Karpas-422 (cell line): ENCODE measurements around the gene ASPHD2. TPM values are rescaled to one million over a fixed set of nuclear protein-coding genes. Genes with fewer than 3 reads are reported as not detected.

Experiments used
- DNase-seq: peaks from one replicate; pipeline ENCODE4 v3.0.0-alpha.2; 2015
- H2AFZ ChIP-seq: fragments of 200-600 bp; sonication (generic); 2 replicates; pipeline ENCODE4 v1.6.1; 2014; ENCODE audit warnings: antibody characterized with exemption, low read length, mixed read lengths
- H3K27ac ChIP-seq: fragments of 200-600 bp; sonication (generic); 2 replicates; pipeline ENCODE4 v1.5.1; 2014; ENCODE audit warnings: mild to moderate bottlenecking, low read length, moderate library complexity
- H3K27me3 ChIP-seq: fragments of 200-600 bp; sonication (generic); 2 replicates; pipeline ENCODE4 v1.6.1; 2014; ENCODE audit warnings: low read length, mixed read lengths
- H3K36me3 ChIP-seq: fragments of 200-600 bp; sonication (generic); 2 replicates; pipeline ENCODE4 v1.6.1; 2014; ENCODE audit warnings: low read length, mixed read lengths; ENCODE audit not compliant: insufficient read depth
- H3K4me1 ChIP-seq: fragments of 200-600 bp; sonication (generic); 2 replicates; pipeline ENCODE4 v1.6.1; 2014; ENCODE audit warnings: mild to moderate bottlenecking, low read length, mixed read lengths
- H3K4me2 ChIP-seq: fragments of 200-600 bp; sonication (generic); 2 replicates; pipeline ENCODE4 v1.6.1; 2014; ENCODE audit warnings: low read length, low read depth, mild to moderate bottlenecking; ENCODE audit not compliant: poor library complexity, severe bottlenecking
- H3K4me3 ChIP-seq: fragments of 200-600 bp; sonication (generic); 2 replicates; pipeline ENCODE4 v1.5.1; 2014; ENCODE audit warnings: mild to moderate bottlenecking, antibody characterized with exemption, low read length, mixed read lengths
- H3K79me2 ChIP-seq: fragments of 200-600 bp; sonication (generic); 2 replicates; pipeline ENCODE4 v1.6.1; 2014; ENCODE audit warnings: mild to moderate bottlenecking, low read length, mixed read lengths
- H3K9ac ChIP-seq: fragments of 200-600 bp; sonication (generic); 2 replicates; pipeline ENCODE4 v1.6.0; 2014; ENCODE audit warnings: low read length
- H3K9me2 ChIP-seq: fragments of 200-600 bp; sonication (generic), shearing (Covaris generic); replicated peaks from 2 replicates; pipeline ENCODE4 v1.6.0; 2014; ENCODE audit warnings: mild to moderate bottlenecking, low read length, moderate library complexity; ENCODE audit not compliant: insufficient read depth
- H3K9me3 ChIP-seq: fragments of 300-700, 200-600 bp; sonication (generic); 2 replicates; pipeline ENCODE4 v1.6.1; 2014; ENCODE audit warnings: low read length, mixed read lengths
- H4K20me1 ChIP-seq: fragments of 200-600 bp; sonication (generic); 2 replicates; pipeline ENCODE4 v1.6.1; 2014; ENCODE audit warnings: mild to moderate bottlenecking, antibody characterized with exemption, low read length, low read depth; ENCODE audit not compliant: insufficient read depth
- total RNA-seq: library from RNA; depleted of rRNA; stranded (reverse); fragments of >200 nt; shearing (Covaris generic); gene quantifications from 2 replicates; pipeline ENCODE4 v1.2.3, GENCODE V29; 2014; ENCODE audit warnings: low replicate concordance

ASPHD2 gene
- total RNA-seq, 1 experiment from 2014 or later: 33.3 TPM

- Histone ChIP-seq H2AFZ (no peak overlapping the region), H3K4me1 (no peaks in the 10 kb centered on the region), H3K9me2 (no peaks in the 10 kb centered on the region), H3K9me3 (no peaks in the 10 kb centered on the region), H3K27me3 (no peaks in the 10 kb centered on the region), H4K20me1 (no peaks in the 10 kb centered on the region), H3K9ac (no peak overlapping the region), H3K4me3 (no peak overlapping the region), H3K36me3 (peaks cover 20% of the 10 kb centered on the region), H3K4me2 (no peak overlapping the region), H3K27ac (no peak overlapping the region), H3K79me2 (no peaks in the 10 kb centered on the region)
- DNase-seq: no peak
These were observed 23.4 kb downstream of the ASPHD2 start for GRCh38 chr22:26452236-26453016.

GRCh38 chr22:26453216-26453615, 24.2 kb downstream of the ASPHD2 start:
- Histone ChIP-seq H3K27ac (no peak overlapping the region), H3K4me3 (no peak overlapping the region), H3K4me1 (no peaks in the 10 kb centered on the region), H3K9me2 (no peaks in the 10 kb centered on the region), H2AFZ (no peak overlapping the region), H3K27me3 (no peaks in the 10 kb centered on the region), H3K36me3 (peaks cover 20% of the 10 kb centered on the region), H3K9me3 (no peaks in the 10 kb centered on the region), H3K79me2 (no peaks in the 10 kb centered on the region; the same call in 1 of the 2 replicates), H4K20me1 (no peaks in the 10 kb centered on the region), H3K4me2 (no peak overlapping the region), H3K9ac (no peak overlapping the region)
- DNase-seq: no peak

- Histone ChIP-seq H3K4me2 (no peak overlapping the region), H3K9me2 (no peaks in the 10 kb centered on the region), H3K4me3 (no peak overlapping the region), H3K4me1 (no peaks in the 10 kb centered on the region), H3K9me3 (no peaks in the 10 kb centered on the region), H3K27me3 (no peaks in the 10 kb centered on the region), H3K27ac (no peak overlapping the region), H2AFZ (no peak overlapping the region), H3K79me2 (peaks cover 2% of the 10 kb centered on the region), H3K36me3 (peaks cover 20% of the 10 kb centered on the region), H4K20me1 (no peaks in the 10 kb centered on the region), H3K9ac (no peak overlapping the region)
- no peak for DNase-seq
These were observed 24.9 kb downstream of the ASPHD2 start for GRCh38 chr22:26453812-26454500.

GRCh38 chr22:26457661-26458272, 28.7 kb downstream of the ASPHD2 start:
- Histone ChIP-seq H3K27ac (no peak overlapping the region), H3K36me3 (peaks cover 34% of the 10 kb centered on the region), H3K4me2 (no peak overlapping the region), H3K27me3 (no peaks in the 10 kb centered on the region), H3K9me3 (no peaks in the 10 kb centered on the region), H2AFZ (no peak overlapping the region), H3K4me3 (no peak overlapping the region), H3K9me2 (no peaks in the 10 kb centered on the region), H3K9ac (no peak overlapping the region), H4K20me1 (no peaks in the 10 kb centered on the region), H3K79me2 (peaks cover 28% of the 10 kb centered on the region), H3K4me1 (0 out of 2 replicates have a peak, but pooled peaks cover 2% of the 10 kb centered on the region)
- no peak for DNase-seq

- no peak for DNase-seq
- H3K9ac ChIP-seq: no peak overlapping the region
- no peak overlapping the region for H3K4me3 ChIP-seq
- H3K79me2 ChIP-seq: peaks cover 28% of the 10 kb centered on the region
- H3K27me3 ChIP-seq: no peaks in the 10 kb centered on the region
- H3K36me3 ChIP-seq: peaks cover 28% of the 10 kb centered on the region
- no peak overlapping the region for H3K4me2 ChIP-seq
- H3K9me2 ChIP-seq: no peaks in the 10 kb centered on the region
- no peak overlapping the region for H2AFZ ChIP-seq
- H3K27ac ChIP-seq: no peak overlapping the region
- H3K4me1 ChIP-seq: 0 out of 2 replicates have a peak, but pooled peaks cover 7% of the 10 kb centered on the region
- no peaks in the 10 kb centered on the region for H3K9me3 ChIP-seq
- no peaks in the 10 kb centered on the region for H4K20me1 ChIP-seq
These were observed 31.1 kb downstream of the ASPHD2 start for GRCh38 chr22:26460202-26460601.

GRCh38 chr22:26461188-26461810, 32.2 kb downstream of the ASPHD2 start:
- DNase-seq: peak; percentile 67
- no peaks in the 10 kb centered on the region for H3K27me3 ChIP-seq
- no peaks in the 10 kb centered on the region for H3K9me2 ChIP-seq
- 0 out of 2 replicates have a peak, but pooled peaks cover 7% of the 10 kb centered on the region for H3K4me1 ChIP-seq
- H3K4me3 ChIP-seq: no peak overlapping the region
- H2AFZ ChIP-seq: no peak overlapping the region
- H3K4me2 ChIP-seq: no peak overlapping the region
- H3K36me3 ChIP-seq: peaks cover 26% of the 10 kb centered on the region; the same call in 1 of the 2 replicates
- H3K9ac ChIP-seq: no peak overlapping the region
- no peaks in the 10 kb centered on the region for H3K9me3 ChIP-seq
- H3K27ac ChIP-seq: no peak overlapping the region
- H4K20me1 ChIP-seq: no peaks in the 10 kb centered on the region
- peaks cover 28% of the 10 kb centered on the region for H3K79me2 ChIP-seq

DNA sequence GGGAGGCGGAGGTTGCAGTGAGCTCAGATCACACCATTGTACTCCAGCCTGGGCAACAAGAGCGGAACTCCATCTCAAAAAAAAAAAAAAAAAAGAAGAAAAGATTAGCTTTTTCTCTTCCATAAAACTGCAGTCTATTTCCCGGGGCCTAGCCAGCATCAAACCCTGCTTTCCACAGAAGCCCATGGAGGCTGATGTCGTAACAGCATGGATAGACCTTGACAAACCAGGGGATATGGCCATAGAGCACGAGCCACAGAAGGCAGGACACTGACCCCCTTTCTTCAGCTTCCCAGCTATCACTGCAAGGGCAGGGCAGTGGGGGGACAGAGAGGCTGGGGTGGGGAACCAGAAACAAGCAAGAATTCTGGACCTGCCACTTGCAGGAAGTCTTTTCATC, 33.0 kb downstream of the ASPHD2 start:
- H3K9me2 ChIP-seq: no peaks in the 10 kb centered on the region
- no peak overlapping the region for H2AFZ ChIP-seq
- no peak overlapping the region for H3K4me2 ChIP-seq
- H3K79me2 ChIP-seq: peaks cover 28% of the 10 kb centered on the region
- no peaks in the 10 kb centered on the region for H4K20me1 ChIP-seq
- no peak overlapping the region for H3K9ac ChIP-seq
- H3K27me3 ChIP-seq: no peaks in the 10 kb centered on the region
- no peak overlapping the region for H3K4me3 ChIP-seq
- H3K36me3 ChIP-seq: peaks cover 26% of the 10 kb centered on the region; the same call in 1 of the 2 replicates
- H3K9me3 ChIP-seq: no peaks in the 10 kb centered on the region
- DNase-seq: no peak
- H3K27ac ChIP-seq: no peak overlapping the region
- 0 out of 2 replicates have a peak, but pooled peaks cover 7% of the 10 kb centered on the region for H3K4me1 ChIP-seq
